Tibial nerve (tissue), 4 donors: ENCODE measurements around the gene ALKBH2.

Source experiments
- EP300 ChIP-seq, 2 donors: sonication (generic); formaldehyde crosslinking; IDR thresholded peaks; one replicate each; pipeline ENCODE4 v1.6.1; 2017; ENCODE audit warnings: antibody characterized with exemption in 2 of 2, mild to moderate bottlenecking in 1 of 2
- POLR2A ChIP-seq, 2 donors: fragments of 450-650 bp; IDR thresholded peaks; one replicate each; pipeline ENCODE4 v1.6.1; 2017; ENCODE audit warnings: antibody characterized with exemption in 2 of 2, mild to moderate bottlenecking in 2 of 2, moderate library complexity in 2 of 2
- TF ChIP-seq, protein P1 (sequence below), 5 experiments: fragments of 200-600 bp in 3 of 5; fragments of 450-650 bp in 2 of 5; sonication (generic) in 3 of 5; IDR thresholded peaks; one replicate each; pipeline ENCODE4 v1.5.1; 2016 to 2019; ENCODE audit warnings: antibody characterized with exemption in 5 of 5, mild to moderate bottlenecking in 3 of 5, moderate library complexity in 2 of 5

GRCh38 chr12:109109746-109110350 lies 16.6 kb upstream of the ALKBH2 start:
- TF ChIP-seq EP300 (IDR thresholded peaks at IDR 0.05) = no peak
- TF ChIP-seq, protein P1, sequence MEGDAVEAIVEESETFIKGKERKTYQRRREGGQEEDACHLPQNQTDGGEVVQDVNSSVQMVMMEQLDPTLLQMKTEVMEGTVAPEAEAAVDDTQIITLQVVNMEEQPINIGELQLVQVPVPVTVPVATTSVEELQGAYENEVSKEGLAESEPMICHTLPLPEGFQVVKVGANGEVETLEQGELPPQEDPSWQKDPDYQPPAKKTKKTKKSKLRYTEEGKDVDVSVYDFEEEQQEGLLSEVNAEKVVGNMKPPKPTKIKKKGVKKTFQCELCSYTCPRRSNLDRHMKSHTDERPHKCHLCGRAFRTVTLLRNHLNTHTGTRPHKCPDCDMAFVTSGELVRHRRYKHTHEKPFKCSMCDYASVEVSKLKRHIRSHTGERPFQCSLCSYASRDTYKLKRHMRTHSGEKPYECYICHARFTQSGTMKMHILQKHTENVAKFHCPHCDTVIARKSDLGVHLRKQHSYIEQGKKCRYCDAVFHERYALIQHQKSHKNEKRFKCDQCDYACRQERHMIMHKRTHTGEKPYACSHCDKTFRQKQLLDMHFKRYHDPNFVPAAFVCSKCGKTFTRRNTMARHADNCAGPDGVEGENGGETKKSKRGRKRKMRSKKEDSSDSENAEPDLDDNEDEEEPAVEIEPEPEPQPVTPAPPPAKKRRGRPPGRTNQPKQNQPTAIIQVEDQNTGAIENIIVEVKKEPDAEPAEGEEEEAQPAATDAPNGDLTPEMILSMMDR (IDR thresholded peaks at IDR 0.05) = no peak
- TF ChIP-seq POLR2A (IDR thresholded peaks at IDR 0.05) = no peak
